ENCODE measurements around the gene MLH1.
"Not testable (repeated sequence)": the region's sequence is repeated elsewhere in the genome, so short reads cannot be mapped to it uniquely, and the experiment has no call there.

GRCh38 chr3:36947814-36948213 lies 45.5 kb upstream of the MLH1 start:
- TF ChIP-seq CTCF (IDR thresholded peaks at IDR 0.05 in 8 of 11, conservative IDR thresholded peaks at IDR 0.05 in 3 of 11); POLR2A (IDR thresholded peaks at IDR 0.05): not testable (repeated sequence)

Measured in spleen (tissue), 7 donors.